ENCODE results near the gene XYLT2. TPM values are rescaled to one million over a fixed set of nuclear protein-coding genes. Genes with fewer than 3 reads are reported as not detected.

The XYLT2 gene
- total RNA-seq, 1 experiment from 2014 or later: 47.5 TPM

- Histone ChIP-seq H3K4me3 (ENCODE audit: insufficient read depth, low read depth, low read length) (no peak overlapping the region), H3K36me3 (replicated peaks; ENCODE audit: control insufficient read depth, insufficient read depth, low read length) (peaks cover 21% of the 10 kb centered on the region), H3K27me3 (ENCODE audit: control insufficient read depth, insufficient read depth, low read length) (no peaks in the 10 kb centered on the region)
- peak; percentile 39 for DNase-seq
Measured at GRCh38 chr17:50360486-50361115, 14.7 kb downstream of the XYLT2 start.

- Histone ChIP-seq H3K36me3 (replicated peaks; ENCODE audit: control insufficient read depth, insufficient read depth, low read length) (peaks cover 17% of the 10 kb centered on the region), H3K4me3 (ENCODE audit: insufficient read depth, low read depth, low read length) (no peak overlapping the region), H3K27me3 (ENCODE audit: control insufficient read depth, insufficient read depth, low read length) (no peaks in the 10 kb centered on the region)
- DNase-seq: peak; percentile 89
Measured at GRCh38 chr17:50361561-50362480, 15.9 kb downstream of the XYLT2 start.

GRCh38 chr17:50362661-50363060 lies 16.7 kb downstream of the XYLT2 start:
- peaks cover 17% of the 10 kb centered on the region for H3K36me3 ChIP-seq (replicated peaks; ENCODE audit: control insufficient read depth, insufficient read depth, low read length)
- no peak for DNase-seq
- no peak overlapping the region for H3K4me3 ChIP-seq (ENCODE audit: insufficient read depth, low read depth, low read length)
- H3K27me3 ChIP-seq (ENCODE audit: control insufficient read depth, insufficient read depth, low read length): no peaks in the 10 kb centered on the region

- H3K4me3 ChIP-seq (ENCODE audit: insufficient read depth, low read depth, low read length): no peak overlapping the region
- DNase-seq: peak; percentile 98
Measured at GRCh38 chr17:50363217-50364060, 17.5 kb downstream of the XYLT2 start.

GRCh38 chr17:50364061-50364458 lies 18.1 kb downstream of the XYLT2 start:
- Histone ChIP-seq H3K27me3 (ENCODE audit: control insufficient read depth, insufficient read depth, low read length) (no peaks in the 10 kb centered on the region), H3K36me3 (replicated peaks; ENCODE audit: control insufficient read depth, insufficient read depth, low read length) (peaks cover 20% of the 10 kb centered on the region), H3K4me3 (ENCODE audit: insufficient read depth, low read depth, low read length) (no peak overlapping the region)
- DNase-seq: no peak

More at GRCh38 chr17:50363217-50364060, 17.5 kb downstream of the XYLT2 start:
- Histone ChIP-seq H3K27me3 (ENCODE audit: control insufficient read depth, insufficient read depth, low read length) (no peaks in the 10 kb centered on the region), H3K36me3 (replicated peaks; ENCODE audit: control insufficient read depth, insufficient read depth, low read length) (peaks cover 22% of the 10 kb centered on the region)

GRCh38 chr17:50364715-50365114 lies 18.8 kb downstream of the XYLT2 start:
- Histone ChIP-seq H3K36me3 (replicated peaks; ENCODE audit: control insufficient read depth, insufficient read depth, low read length) (peaks cover 21% of the 10 kb centered on the region), H3K4me3 (ENCODE audit: insufficient read depth, low read depth, low read length) (no peak overlapping the region), H3K27me3 (ENCODE audit: control insufficient read depth, insufficient read depth, low read length) (no peaks in the 10 kb centered on the region)
- peak; percentile 75 for DNase-seq

GRCh38 chr17:50365165-50365564 lies 19.2 kb downstream of the XYLT2 start:
- no peaks in the 10 kb centered on the region for H3K27me3 ChIP-seq (ENCODE audit: control insufficient read depth, insufficient read depth, low read length)
- H3K4me3 ChIP-seq (ENCODE audit: insufficient read depth, low read depth, low read length): no peak overlapping the region
- peak; percentile 55 for DNase-seq
- H3K36me3 ChIP-seq (replicated peaks; ENCODE audit: control insufficient read depth, insufficient read depth, low read length): peaks cover 26% of the 10 kb centered on the region

GRCh38 chr17:50365649-50366393 lies 19.9 kb downstream of the XYLT2 start:
- H3K36me3 ChIP-seq (replicated peaks; ENCODE audit: control insufficient read depth, insufficient read depth, low read length): peaks cover 32% of the 10 kb centered on the region
- peak; percentile 31 for DNase-seq
- H3K4me3 ChIP-seq (ENCODE audit: insufficient read depth, low read depth, low read length): no peak overlapping the region
- H3K27me3 ChIP-seq (ENCODE audit: control insufficient read depth, insufficient read depth, low read length): no peaks in the 10 kb centered on the region

GRCh38 chr17:50367401-50367800 lies 21.5 kb downstream of the XYLT2 start:
- Histone ChIP-seq H3K27me3 (ENCODE audit: control insufficient read depth, insufficient read depth, low read length) (no peaks in the 10 kb centered on the region), H3K36me3 (replicated peaks; ENCODE audit: control insufficient read depth, insufficient read depth, low read length) (peaks cover 35% of the 10 kb centered on the region), H3K4me3 (ENCODE audit: insufficient read depth, low read depth, low read length) (no peak overlapping the region)
- DNase-seq: no peak

GRCh38 chr17:50370052-50370451 lies 24.1 kb downstream of the XYLT2 start:
- DNase-seq: no peak
- peaks cover 35% of the 10 kb centered on the region for H3K36me3 ChIP-seq (replicated peaks; ENCODE audit: control insufficient read depth, insufficient read depth, low read length)

GRCh38 chr17:50371526-50371925 lies 25.6 kb downstream of the XYLT2 start:
- peaks cover 35% of the 10 kb centered on the region for H3K36me3 ChIP-seq (replicated peaks; ENCODE audit: control insufficient read depth, insufficient read depth, low read length)
- no peak for DNase-seq

More at GRCh38 chr17:50370052-50370451, 24.1 kb downstream of the XYLT2 start:
- no peak overlapping the region for H3K4me3 ChIP-seq (ENCODE audit: insufficient read depth, low read depth, low read length)
- no peaks in the 10 kb centered on the region for H3K27me3 ChIP-seq (ENCODE audit: control insufficient read depth, insufficient read depth, low read length)

GRCh38 chr17:50372222-50372757 lies 26.4 kb downstream of the XYLT2 start:
- no peak for DNase-seq
- no peaks in the 10 kb centered on the region for H3K27me3 ChIP-seq (ENCODE audit: control insufficient read depth, insufficient read depth, low read length)
- H3K4me3 ChIP-seq (ENCODE audit: insufficient read depth, low read depth, low read length): peak overlapping the region; percentile 75
- H3K36me3 ChIP-seq (replicated peaks; ENCODE audit: control insufficient read depth, insufficient read depth, low read length): peaks cover 31% of the 10 kb centered on the region

More at GRCh38 chr17:50371526-50371925, 25.6 kb downstream of the XYLT2 start:
- Histone ChIP-seq H3K27me3 (ENCODE audit: control insufficient read depth, insufficient read depth, low read length) (no peaks in the 10 kb centered on the region), H3K4me3 (ENCODE audit: insufficient read depth, low read depth, low read length) (no peak overlapping the region)

- Histone ChIP-seq H3K4me3 (ENCODE audit: insufficient read depth, low read depth, low read length) (peak within 1 kb of the TSS; percentile 75), H3K27me3 (ENCODE audit: control insufficient read depth, insufficient read depth, low read length) (no peaks in the 10 kb centered on the region), H3K36me3 (replicated peaks; ENCODE audit: control insufficient read depth, insufficient read depth, low read length) (peaks cover 26% of the 10 kb centered on the region)
- DNase-seq: peak; percentile 93
Measured at GRCh38 chr17:50372758-50373556, 27.0 kb downstream of the XYLT2 start, which contains the start of the genes EME1 and MRPL27. Gene EME1 (plus strand): TSS chr17:50373229. CDS start chr17:50375209, 1,980 bp downstream. Gene MRPL27 (minus strand): TSS chr17:50373184. CDS start chr17:50373170, 14 bp downstream.

Data from H7 (cell line).